Measurements from ENCODE around the gene SLC39A5. TPM values are rescaled to one million over a fixed set of nuclear protein-coding genes. Genes with fewer than 3 reads are reported as not detected.
A peak's percentile ranks its signal among the peaks of the same experiment; 100 is the strongest.

The SLC39A5 gene
- total RNA-seq, 1 experiment from 2014 or later: not detected

DNA sequence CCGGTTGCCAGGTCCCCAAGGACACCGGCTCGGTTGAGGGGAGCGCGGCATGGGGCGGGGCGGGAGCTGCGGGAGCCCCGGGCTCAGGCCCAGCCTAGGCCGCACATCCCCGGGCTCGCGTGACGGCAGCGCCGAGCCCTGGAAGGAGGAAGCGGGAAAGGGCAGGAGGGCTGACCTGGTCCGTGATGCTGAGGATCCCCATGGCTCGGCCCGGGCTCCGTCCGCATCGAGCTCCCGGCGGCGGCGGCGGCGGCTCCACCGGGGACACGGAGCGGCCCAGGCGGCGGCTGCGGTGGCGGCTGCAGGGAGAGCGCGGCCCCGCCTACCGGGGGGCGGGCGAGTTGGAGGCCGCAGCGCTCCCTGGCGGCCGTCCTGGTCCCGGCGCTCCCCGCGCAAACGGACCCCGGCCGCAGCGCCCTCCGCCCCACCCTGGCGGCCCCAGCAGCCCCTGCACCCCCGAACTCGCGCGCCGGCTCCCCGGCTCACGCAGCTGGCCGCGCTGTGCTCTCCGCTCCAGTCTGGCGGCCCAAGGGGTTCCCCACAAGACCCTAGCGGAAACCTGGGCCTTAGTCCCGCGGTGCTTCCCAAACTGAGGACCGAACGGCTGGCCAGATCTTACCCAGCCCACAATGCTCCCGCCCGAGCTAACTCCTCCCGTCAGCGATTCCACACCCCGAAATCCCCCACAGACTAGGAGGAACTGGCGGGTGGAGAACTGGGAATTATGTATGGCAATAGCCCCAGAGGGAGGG, 28.4 kb downstream of the SLC39A5 start, which contains the start of gene ANKRD52:
Gene ANKRD52 (minus strand): TSS at position 317 of the 752 bp plus-strand sequence. CDS start 115 bp downstream, at position 202.
- intact Hi-C loops (cut with micrococcal nuclease): loop anchor here (1.0 kb wide), 1 partner anchor 139 kb away; no protein-coding TSS in a partner anchor
- POLR2A ChIA-PET: interaction anchor here (0.6 to 3.8 kb wide), 9 partner anchors 8 to 139 kb away, joined by 3 to 28 read pairs (median 10); partner anchors contain the start of genes CNPY2, COQ10A, CS and ESYT1
- Mint-ChIP-seq H3K36me3 (ENCODE audit: insufficient read depth, unreplicated experiment) (peaks cover 28% of the 10 kb centered on the region), H3K4me1 (ENCODE audit: insufficient read depth, unreplicated experiment) (peaks cover 29% of the 10 kb centered on the region), H3K27ac (ENCODE audit: low read depth, unreplicated experiment) (peak within 1 kb of the TSS; percentile 71), H3K4me3 (ENCODE audit: unreplicated experiment) (peak within 1 kb of the TSS; percentile 84), H3K9me3 (ENCODE audit: unreplicated experiment) (no peaks in the 10 kb centered on the region), H3K27me3 (ENCODE audit: insufficient read depth, unreplicated experiment) (no peaks in the 10 kb centered on the region)
- CTCF ChIA-PET: interaction anchor here (0.6 to 3.5 kb wide), 29 partner anchors 8 to 208 kb away, joined by 3 to 24 read pairs (median 3); partner anchors contain the start of genes COQ10A, CS, RNF41 and RPL41
- DNase-seq (ENCODE audit: unreplicated experiment): peak; percentile 70
- no TSS peak for BruUV-seq (replicated peaks)
- TF ChIP-seq, protein P1, sequence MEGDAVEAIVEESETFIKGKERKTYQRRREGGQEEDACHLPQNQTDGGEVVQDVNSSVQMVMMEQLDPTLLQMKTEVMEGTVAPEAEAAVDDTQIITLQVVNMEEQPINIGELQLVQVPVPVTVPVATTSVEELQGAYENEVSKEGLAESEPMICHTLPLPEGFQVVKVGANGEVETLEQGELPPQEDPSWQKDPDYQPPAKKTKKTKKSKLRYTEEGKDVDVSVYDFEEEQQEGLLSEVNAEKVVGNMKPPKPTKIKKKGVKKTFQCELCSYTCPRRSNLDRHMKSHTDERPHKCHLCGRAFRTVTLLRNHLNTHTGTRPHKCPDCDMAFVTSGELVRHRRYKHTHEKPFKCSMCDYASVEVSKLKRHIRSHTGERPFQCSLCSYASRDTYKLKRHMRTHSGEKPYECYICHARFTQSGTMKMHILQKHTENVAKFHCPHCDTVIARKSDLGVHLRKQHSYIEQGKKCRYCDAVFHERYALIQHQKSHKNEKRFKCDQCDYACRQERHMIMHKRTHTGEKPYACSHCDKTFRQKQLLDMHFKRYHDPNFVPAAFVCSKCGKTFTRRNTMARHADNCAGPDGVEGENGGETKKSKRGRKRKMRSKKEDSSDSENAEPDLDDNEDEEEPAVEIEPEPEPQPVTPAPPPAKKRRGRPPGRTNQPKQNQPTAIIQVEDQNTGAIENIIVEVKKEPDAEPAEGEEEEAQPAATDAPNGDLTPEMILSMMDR (IDR thresholded peaks at IDR 0.05; ENCODE audit: unreplicated experiment): peak; percentile 59

DNA sequence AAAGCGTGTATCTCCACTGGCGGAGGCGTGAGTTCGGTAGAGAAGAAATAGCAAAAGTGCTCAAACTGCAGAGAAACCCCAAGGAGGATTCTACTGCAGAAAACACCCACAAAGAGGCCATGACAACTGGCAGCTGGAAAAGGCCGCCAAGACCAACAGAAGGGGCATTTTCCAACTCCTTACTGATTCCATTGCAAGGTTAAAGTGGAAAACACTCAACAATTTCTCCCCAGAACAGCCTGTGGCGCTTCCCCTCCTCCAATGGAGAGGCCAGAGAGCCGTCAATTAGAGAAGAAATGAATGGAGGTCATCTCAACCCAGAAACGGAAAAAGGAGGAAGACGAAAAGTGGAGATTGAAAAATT, 29.0 kb downstream of the SLC39A5 start:
- Mint-ChIP-seq H3K27ac (ENCODE audit: low read depth, unreplicated experiment) (peak overlapping the region; percentile 71), H3K9me3 (ENCODE audit: unreplicated experiment) (no peaks in the 10 kb centered on the region), H3K4me1 (ENCODE audit: insufficient read depth, unreplicated experiment) (peaks cover 29% of the 10 kb centered on the region), H3K36me3 (ENCODE audit: insufficient read depth, unreplicated experiment) (peaks cover 23% of the 10 kb centered on the region), H3K27me3 (ENCODE audit: insufficient read depth, unreplicated experiment) (no peaks in the 10 kb centered on the region), H3K4me3 (ENCODE audit: unreplicated experiment) (peak overlapping the region; percentile 84)
- TF ChIP-seq, protein P1 (IDR thresholded peaks at IDR 0.05; ENCODE audit: unreplicated experiment): no peak
- POLR2A ChIA-PET: interaction anchor here (1.6 to 3.8 kb wide), 5 partner anchors 8 to 140 kb away, joined by 10 to 28 read pairs (median 14); partner anchors contain the start of genes CNPY2, COQ10A, CS and NABP2
- CTCF ChIA-PET: interaction anchor here (0.7 to 3.5 kb wide), 15 partner anchors 16 to 141 kb away, joined by 3 to 24 read pairs (median 4); partner anchors contain the start of genes CS, RNF41, RPL41 and SMARCC2
- intact Hi-C loops (cut with micrococcal nuclease): loop anchor here (1.0 kb wide), 1 partner anchor 140 kb away; no protein-coding TSS in a partner anchor
- BruUV-seq (replicated peaks): no TSS peak
- no peak for DNase-seq (ENCODE audit: unreplicated experiment)

DNA sequence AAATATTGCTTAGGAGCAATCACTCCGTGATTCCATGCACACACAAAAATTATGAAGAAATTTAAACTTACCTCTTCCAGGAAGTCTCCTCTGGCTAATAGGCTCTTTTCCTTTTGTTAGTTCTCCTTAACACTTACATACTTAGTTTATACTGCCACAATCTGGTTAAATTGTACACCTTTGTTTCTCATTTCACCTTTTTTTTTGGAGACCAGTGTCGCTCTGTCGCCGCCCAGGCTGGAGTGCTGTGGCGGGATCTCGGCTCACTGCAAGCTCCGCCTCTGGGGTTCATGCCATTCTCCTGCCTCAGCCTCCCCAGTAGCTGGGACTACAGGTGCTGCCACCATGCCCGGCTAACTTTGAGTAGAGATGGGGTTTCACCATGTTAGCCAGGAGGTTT, 30.5 kb downstream of the SLC39A5 start:
- BruUV-seq (replicated peaks): no TSS peak
- Mint-ChIP-seq H3K27ac (ENCODE audit: low read depth, unreplicated experiment) (no peak overlapping the region), H3K4me3 (ENCODE audit: unreplicated experiment) (no peak overlapping the region)

More for the DNA sequence above, 30.5 kb downstream of the SLC39A5 start:
- peaks cover 11% of the 10 kb centered on the region for H3K36me3 Mint-ChIP-seq (ENCODE audit: insufficient read depth, unreplicated experiment)
- H3K4me1 Mint-ChIP-seq (ENCODE audit: insufficient read depth, unreplicated experiment): peaks cover 29% of the 10 kb centered on the region
- intact Hi-C loops (cut with micrococcal nuclease): no loop called here
- H3K9me3 Mint-ChIP-seq (ENCODE audit: unreplicated experiment): no peaks in the 10 kb centered on the region
- TF ChIP-seq, protein P1 (IDR thresholded peaks at IDR 0.05; ENCODE audit: unreplicated experiment): no peak
- DNase-seq (ENCODE audit: unreplicated experiment): no peak
- ChIA-PET POLR2A (interaction anchor here (0.6 to 3.1 kb wide), 4 partner anchors 31 to 132 kb away, joined by 3 to 15 read pairs (median 13); partner anchors contain the start of genes CNPY2, ESYT1 and RNF41), CTCF (interaction anchor here (1.7 kb wide), 1 partner anchor 31 kb away, joined by 4 read pairs; no protein-coding TSS in a partner anchor)
- H3K27me3 Mint-ChIP-seq (ENCODE audit: insufficient read depth, unreplicated experiment): no peaks in the 10 kb centered on the region

All from MCF 10A (cell line).